Measurements from ENCODE around the gene FAM180A.

FAM180A gene

DNA sequence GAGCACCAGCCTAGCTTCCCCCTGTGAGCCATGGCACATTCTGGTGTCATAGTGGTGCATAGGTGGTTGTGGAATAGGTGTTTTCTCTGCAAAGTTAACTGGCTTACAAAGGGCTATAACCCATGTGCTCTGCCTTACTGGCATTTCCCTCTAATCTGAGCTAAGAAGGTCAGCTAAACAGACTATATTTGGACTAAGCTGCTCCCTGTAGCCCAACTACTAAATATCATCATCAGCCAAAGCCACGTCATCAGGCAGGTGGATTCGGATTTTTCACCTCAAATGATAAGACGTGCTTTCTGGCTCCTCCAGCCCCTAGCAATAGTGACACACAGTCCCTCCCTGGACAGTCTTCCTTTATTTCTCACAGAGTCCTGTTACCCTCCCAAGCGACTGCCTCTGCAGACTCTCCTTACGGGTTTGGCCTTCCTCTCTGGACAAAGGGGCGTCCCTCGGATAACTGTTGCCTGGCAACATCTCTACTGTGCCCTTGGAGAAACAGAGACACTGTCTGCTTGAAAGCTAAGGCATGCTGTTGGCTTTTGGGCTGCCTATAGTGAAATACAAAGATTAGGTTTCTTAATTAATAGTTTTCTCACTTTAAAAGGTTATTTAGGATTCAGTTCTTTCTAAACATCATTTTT is 29.7 kb downstream of the FAM180A start:
- no peak for DNase-seq (ENCODE audit: low read depth)
- H3K4me3 ChIP-seq (ENCODE audit: low read depth, low read length) = no peak overlapping the region

DNA sequence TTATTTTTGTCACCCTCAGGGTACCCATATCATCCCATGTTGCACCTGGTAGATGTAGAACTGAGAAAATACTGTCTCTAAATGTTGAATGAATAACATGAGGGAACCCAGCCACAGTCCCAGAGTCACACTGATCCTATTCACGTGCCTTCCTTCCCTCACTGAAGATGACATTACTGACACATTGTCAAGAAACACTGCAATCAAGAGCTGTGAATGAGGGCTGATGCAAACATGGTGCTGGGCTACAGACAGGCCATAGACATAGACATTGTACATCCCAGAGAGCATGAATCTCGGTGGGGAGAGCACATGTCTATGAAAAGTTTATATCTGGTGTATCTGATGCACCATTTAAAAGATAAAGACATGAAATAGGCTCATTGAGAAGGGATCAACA is 30.4 kb downstream of the FAM180A start:
- DNase-seq (ENCODE audit: low read depth) = no peak
- H3K4me3 ChIP-seq (ENCODE audit: low read depth, low read length) = no peak overlapping the region

DNA sequence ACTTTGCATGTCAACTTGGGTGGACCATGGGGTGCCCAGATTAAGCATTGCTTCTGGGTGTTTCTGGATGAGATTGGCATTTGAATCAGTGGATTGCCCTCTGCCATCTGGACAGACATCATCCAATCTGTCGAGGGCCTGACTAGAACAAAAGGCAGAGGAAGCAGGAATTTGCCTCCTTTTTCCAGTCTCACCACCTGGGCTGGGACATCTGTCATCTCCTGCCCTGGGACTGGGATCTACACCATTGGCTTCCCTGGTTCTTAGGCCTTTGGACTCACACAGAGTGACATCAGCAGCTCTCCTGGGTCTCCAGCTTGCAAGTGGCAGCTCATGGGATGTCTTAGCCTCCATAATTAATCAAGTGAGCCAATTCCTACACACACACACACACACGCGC is 30.9 kb downstream of the FAM180A start:
- H3K4me3 ChIP-seq (ENCODE audit: low read depth, low read length) = no peak overlapping the region
- no peak for DNase-seq (ENCODE audit: low read depth)

DNA sequence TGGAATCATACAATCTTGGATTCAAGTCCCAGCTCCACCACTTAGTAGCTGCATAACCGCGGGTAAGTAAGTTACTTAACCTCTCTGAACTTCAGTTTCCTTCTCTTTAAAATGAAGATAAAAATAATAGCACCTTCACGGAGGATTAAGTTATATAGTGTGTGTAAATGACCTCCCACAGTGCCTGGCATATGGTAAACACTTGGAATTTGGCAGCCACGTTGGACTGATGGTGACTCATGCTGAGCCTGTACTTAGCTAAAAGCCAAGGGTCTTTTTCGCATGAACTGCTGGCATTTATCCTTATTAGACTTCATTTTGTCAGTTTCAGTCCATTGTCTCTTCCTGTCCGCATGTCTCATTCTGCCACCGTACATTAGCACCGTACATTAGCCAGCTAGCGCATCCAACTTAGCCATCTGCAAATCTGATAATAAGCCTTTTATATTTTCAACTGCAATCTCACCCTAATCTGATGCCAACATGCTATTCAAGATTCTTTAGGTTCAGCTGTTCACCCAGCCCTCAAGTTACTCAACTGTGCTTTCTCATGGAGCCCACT is 31.9 kb downstream of the FAM180A start:
- no peak overlapping the region for H3K4me3 ChIP-seq (ENCODE audit: low read depth, low read length)
- peak; percentile 77 for DNase-seq (ENCODE audit: low read depth)

DNA sequence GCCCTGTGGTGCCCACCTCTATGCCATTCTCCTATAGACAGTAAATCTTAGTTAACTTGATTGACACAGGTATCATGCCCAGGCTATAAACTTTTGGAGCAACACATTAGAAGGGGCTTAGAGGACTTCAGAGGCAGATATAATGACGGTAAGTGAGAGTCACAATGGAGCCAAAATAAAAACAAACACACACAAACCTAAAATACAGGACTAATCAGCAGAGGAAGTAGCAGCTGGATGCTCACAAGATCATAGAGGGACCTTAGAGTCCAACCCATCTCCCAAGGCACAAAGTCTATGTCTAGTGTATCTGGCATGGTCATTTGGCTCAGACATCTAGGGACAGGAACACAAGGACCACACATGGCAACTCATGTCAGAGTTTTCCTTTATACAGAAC is 32.9 kb downstream of the FAM180A start:
- no peak for DNase-seq (ENCODE audit: low read depth)
- H3K4me3 ChIP-seq (ENCODE audit: low read depth, low read length) = no peak overlapping the region

DNA sequence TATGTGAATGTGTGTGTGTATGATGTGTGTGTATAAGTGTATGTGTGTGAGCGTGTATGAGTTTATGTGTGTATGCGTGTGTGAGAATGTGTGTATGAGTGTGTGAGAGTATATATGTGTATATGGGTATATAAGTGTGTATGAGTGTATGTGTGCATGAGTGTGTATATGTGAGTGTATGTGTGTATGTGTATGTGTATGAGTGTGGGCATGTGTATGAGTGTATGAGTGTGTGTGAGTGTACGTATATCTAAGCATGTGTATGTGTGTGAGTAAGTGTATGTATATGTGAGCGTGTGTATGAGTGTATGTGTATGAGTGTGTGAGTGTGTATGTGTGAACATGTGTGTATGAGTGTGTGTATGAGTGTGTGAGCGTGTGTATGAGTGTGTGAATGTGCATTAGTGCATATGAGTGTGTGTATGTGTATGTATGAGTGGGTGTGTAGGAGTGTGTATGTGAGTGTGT is 33.5 kb downstream of the FAM180A start:
- no peak for DNase-seq (ENCODE audit: low read depth)
- no peak overlapping the region for H3K4me3 ChIP-seq (ENCODE audit: low read depth, low read length)

DNA sequence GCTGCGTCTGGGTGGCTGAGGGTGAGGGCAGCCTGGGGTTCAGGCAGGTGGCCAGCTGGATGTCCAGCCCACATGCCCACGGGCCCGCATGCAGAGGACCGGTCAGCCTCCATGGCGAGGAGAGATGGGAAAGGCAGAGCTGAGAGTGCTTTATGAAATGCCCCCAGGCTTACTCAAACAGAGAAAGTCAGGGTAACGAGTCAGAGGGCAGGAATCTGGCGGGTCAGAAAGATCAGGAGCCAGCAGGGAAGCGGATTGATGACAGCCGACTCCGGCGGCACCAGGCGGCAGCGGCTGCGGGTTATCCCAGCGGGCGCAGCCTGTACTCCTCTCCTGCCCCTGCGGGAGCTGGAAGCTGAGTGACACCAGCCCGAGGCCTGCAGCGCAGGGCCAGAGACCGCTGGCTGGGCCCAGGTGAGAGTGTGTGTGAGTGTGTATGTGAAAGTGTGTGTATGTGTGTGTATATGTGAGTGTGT is 34.0 kb downstream of the FAM180A start:
- no peak overlapping the region for H3K4me3 ChIP-seq (ENCODE audit: low read depth, low read length)
- no peak for DNase-seq (ENCODE audit: low read depth)

DNA sequence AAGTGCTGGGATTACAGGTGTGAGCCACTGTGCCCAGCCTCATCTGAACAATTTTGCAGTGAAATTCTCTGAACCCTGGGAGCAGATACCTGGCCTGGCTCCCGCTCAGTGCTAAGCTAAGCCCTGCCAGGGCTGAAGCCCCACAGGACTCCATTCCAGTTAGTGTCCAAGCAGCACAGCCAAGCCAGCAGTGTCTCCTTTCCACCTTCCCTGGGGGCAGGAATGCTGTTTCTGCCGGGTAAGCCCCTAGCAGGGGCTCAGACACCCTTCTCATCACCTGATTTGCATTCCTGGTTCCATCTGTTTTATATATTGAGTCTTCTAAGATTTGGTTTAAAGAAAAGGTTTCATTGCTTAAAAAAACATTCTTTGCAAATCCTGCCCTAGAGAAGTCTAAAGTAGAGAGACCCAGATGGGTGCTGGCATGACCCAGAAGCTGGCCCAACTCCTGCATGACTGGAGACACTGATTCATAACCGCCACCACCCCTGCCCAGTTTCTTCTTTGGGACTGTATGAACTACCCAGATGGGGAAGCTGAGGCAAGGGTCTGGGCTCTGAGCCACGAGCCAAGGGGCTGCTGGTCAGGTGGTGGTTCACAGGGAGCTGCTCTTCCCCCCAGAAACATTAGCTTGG is 34.7 kb downstream of the FAM180A start:
- no peak for DNase-seq (ENCODE audit: low read depth)
- H3K4me3 ChIP-seq (ENCODE audit: low read depth, low read length) = no peak overlapping the region

DNA sequence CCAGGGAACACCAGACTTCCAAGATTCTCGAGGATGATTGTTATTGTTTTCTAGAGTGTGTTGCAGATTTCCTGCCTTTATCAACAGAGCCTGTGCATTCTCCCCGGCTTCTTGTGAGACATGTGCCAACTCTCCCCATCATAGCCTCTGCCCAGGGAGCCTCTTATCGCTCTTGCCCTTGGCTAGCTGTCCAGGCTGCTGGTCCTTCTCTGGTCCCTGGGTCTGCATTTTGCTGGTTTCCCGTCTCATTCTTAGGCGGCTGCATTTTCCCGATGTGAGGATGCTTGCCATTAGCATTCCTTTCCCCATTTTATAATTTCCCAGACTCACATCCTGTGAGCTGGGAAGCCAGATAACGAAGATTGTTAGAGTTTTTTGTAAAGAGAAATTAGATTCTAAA is 35.8 kb downstream of the FAM180A start:
- DNase-seq (ENCODE audit: low read depth) = no peak
- H3K4me3 ChIP-seq (ENCODE audit: low read depth, low read length) = no peak overlapping the region

DNA sequence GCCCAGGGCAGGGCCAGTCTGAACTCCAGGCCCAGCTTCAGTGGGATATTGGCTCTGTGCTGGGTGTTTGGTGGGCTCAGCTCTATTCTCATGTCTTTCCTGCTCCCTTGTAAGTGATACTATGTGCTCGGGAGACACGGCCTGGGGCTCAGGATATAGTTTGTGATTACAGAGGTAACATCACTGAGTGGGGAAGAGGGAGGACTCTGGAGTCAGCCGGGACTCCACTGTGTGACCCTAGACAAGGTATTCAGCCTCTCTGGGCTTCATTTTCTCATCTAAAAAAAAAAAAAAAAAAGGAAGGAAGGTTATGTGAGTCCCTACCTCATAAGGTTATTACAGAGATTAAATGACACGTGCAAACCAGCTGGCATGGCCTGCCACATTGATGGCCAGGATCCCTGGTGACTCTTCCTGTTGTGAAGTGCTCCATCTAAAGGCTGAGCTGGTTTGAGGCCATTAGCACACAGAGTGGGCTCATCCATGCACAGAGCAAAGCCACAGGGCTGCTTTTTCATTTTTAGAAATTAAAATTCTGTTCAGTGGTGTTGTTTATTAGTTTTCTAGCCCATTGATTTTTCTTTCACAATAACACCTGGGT is 36.3 kb downstream of the FAM180A start:
- H3K4me3 ChIP-seq (ENCODE audit: low read depth, low read length) = no peak overlapping the region
- DNase-seq (ENCODE audit: low read depth) = no peak

DNA sequence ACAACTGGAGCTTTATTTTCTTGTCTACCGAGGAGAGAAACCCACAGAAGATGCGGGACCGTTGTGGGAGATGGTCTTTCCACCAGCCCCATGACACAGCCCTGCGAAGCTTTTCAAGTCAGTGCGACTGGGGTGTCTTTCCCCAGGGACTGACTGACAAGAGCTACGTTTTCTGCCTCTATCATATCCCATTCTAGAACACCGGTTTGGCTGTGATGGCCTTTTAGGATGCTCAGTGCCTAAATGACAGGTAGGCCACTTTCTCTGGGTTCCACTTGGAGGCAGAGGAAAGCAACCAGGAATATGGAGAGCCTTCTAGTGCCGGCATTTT is 37.5 kb downstream of the FAM180A start:
- no peak overlapping the region for H3K4me3 ChIP-seq (ENCODE audit: low read depth, low read length)
- DNase-seq (ENCODE audit: low read depth) = no peak

DNA sequence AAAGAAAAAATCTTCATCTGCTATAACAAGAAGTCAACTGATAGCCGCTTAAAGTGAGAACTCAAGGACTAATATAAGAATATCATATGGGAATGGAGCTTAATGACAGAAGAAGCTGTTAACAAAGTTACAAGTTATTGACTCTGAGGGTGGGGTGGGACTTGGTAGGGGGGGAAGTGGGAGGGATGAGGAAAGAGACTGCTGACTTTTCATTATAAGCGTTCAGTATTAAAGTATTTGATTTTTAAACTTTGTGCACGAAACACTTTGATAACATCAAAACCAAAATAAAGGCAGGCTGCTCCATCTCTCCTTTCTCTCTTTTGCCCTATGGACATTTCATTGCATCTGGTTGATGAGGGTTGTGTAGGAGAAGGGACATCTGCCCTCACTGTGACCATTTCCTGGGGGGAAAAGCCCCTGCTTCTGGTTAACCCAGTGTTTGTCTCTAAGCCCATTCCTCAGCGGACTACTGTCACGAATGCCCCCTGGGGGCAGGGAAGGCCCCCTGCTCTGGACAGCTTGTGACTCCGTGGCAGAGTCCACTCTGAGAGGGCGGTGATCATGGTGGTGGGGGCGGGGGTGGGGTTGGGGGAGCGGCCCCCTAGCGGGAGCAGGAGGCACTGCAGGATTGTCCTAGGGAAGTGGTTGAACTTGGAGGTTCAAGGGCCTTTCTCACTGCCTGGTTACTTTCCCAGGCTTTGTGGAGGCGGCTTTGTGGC is 38.0 kb downstream of the FAM180A start:
- no peak overlapping the region for H3K4me3 ChIP-seq (ENCODE audit: low read depth, low read length)
- DNase-seq (ENCODE audit: low read depth) = no peak

DNA sequence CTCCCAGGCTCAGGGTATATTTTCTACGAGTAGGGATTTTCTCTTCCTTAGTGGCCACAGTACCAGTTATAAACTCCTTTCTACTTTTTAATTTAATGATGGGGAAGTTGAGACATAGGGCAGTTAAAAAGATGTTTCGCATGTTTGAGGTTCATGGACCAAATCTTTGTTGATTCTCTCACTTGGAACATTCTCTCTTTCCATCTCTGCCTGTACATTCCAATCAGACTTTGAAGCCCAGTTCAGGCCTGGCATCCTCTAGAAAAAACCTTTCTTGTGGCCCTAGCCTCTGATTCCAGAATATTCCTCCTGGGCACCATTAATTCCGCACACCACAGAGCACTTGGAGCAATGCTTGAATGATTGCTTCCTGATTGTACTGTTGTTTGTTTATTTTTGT is 39.1 kb downstream of the FAM180A start:
- DNase-seq (ENCODE audit: low read depth) = no peak
- H3K4me3 ChIP-seq (ENCODE audit: low read depth, low read length) = no peak overlapping the region

DNA sequence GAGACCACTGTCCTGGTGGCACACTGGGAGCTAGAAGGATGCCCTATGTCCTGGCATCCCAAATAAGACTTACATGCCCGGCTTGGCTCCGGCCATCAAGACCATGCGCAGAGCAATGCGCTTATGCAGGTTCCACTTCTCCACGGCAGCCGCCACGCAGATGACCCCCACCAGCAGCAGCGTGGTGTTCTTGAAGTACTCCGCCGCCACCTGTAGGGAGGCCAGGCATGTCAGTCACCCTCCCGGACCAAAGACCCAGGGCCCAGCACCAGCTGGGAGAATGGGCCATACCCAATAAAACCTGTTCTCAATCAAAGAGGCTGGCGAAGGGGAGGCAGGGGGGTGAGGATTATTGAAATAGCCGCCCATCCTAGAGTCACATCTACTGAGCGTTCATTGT is 40.6 kb downstream of the FAM180A start:
- DNase-seq (ENCODE audit: low read depth) = no peak
- no peak overlapping the region for H3K4me3 ChIP-seq (ENCODE audit: low read depth, low read length)

DNA sequence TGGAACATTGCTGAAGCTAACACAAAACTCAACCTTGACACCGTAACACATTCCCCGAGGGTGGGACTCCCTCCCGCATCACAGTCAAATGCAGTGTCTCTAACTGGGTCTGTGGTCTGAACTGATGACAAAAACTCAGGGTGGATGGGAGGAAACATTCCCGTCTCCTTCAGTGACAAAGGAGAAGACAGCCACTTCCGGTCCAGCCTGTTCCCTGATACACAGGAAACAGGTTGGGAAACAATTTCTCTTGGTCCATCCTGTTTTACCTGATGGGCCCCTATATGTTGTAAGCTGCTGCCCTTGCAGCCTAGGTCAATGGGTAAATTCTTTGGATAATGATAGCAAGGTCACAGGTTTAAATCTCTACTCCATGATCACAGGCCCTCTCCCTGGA is 41.0 kb downstream of the FAM180A start:
- DNase-seq (ENCODE audit: low read depth) = no peak
- no peak overlapping the region for H3K4me3 ChIP-seq (ENCODE audit: low read depth, low read length)

DNA sequence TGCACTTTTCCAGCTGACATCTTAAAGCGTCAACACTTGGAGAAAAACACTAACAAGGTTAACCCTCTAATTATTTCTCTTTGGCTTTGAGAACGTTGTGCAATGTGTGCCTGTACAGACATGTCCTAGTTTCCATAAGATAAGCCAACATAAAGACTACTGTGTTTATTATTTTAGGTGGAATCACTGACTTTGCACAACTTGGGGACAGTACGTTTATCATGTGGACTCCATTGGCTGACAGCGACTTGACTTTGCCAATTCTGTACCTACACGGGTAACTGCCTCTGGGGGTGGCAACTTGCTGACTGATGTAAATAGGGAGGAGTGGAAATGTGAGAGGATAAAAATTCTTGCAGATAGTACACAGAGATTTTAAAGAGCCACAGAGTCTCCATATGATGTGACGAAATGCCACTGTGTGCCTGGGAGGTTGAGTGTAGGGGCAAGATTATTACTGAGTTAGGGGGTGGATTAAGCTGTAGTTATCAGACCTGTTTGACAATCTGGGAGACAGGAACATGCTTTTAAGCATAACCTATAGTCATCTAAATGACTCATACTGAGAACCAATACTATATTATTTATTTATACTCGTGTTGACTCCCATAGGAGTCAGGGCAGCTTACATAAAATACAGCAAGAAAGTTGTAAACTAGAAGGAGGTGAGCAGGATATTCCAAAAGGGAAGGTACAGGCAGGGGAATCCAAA is 41.6 kb downstream of the FAM180A start:
- no peak for DNase-seq (ENCODE audit: low read depth)
- H3K4me3 ChIP-seq (ENCODE audit: low read depth, low read length) = no peak overlapping the region

DNA sequence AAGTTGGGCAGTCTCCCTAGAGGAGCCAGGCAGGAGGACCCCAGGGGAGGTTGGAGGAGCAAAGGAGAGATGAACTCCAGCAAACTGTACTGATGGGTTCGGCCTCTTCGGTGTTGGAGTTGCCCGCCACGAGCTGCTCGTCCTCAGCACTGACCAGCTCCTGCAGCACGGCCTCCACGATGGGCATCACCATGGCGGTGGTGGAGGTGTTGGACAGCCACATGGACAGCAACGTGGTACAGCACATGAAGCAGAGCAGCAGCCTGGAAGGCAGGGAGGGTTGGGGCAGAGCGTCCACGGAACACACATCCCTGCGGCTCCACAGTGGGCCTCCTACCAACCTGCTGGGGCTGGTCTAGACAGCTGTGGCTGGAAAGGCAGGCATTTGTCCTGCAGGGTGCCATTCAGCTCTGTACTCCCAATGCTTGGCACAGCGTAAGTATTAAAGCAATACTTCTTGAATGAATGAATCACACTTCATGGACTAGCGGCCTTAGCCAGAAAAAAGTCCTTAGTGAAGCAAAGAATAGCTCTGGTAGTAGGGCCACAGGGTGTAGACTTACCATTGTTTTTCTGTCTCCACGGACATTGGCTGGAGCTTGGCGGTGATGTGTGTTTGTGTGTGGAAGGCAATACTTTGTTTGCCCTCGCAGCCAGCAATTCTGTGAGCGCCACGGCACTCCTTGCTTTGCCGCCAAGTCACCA is 42.4 kb downstream of the FAM180A start:
- DNase-seq (ENCODE audit: low read depth) = no peak
- no peak overlapping the region for H3K4me3 ChIP-seq (ENCODE audit: low read depth, low read length)

DNA sequence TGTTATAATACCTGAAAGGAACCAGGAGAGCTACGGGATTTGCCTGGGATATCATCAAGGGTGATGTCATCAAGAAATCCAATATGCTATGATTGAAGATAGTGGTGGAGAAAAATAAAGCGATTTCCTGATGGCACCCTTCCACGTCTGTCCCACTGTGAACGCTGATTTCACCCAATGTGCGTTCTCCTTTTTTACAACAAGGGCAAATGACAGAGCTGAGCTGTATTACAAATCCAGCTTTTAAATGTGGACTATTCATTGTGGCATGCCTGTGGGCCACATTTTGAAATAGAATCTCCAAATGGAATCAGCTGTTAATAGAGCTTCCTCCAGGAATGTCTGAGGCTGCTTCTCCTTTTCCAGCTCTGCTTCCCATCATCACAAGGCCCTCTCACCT is 43.9 kb downstream of the FAM180A start:
- H3K4me3 ChIP-seq (ENCODE audit: low read depth, low read length) = no peak overlapping the region
- no peak for DNase-seq (ENCODE audit: low read depth)

DNA sequence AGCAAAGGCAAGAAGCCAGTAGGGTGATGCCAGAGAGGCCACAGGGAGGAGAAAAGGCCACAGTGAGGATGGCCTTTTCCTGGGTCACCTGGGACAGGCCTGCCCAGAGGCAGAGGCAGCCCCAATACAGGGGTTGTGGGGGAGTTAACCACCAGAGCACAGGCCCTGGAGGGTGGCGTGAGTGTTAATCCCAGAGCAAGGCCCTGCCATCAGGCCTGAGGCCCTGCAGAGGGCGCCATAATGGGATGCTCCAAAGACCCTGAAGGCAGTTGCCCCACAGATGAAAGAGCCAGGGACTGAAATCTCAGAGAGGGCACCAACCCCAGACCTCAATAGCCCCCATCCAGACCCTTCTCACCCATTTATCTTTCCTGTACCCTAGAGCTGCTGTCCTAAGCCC is 44.5 kb downstream of the FAM180A start:
- no peak for DNase-seq (ENCODE audit: low read depth)

More for the DNA sequence above, 44.5 kb downstream of the FAM180A start:
- H3K4me3 ChIP-seq (ENCODE audit: low read depth, low read length) = no peak overlapping the region

All from skeletal muscle cell (primary cell).